ENCODE data around the gene LMX1A. TPM values are rescaled to one million over a fixed set of nuclear protein-coding genes. Genes with fewer than 3 reads are reported as not detected.

Gene LMX1A
- total and polyA plus RNA-seq, 12 donors: 0.08 TPM; not detected in 11

DNA sequence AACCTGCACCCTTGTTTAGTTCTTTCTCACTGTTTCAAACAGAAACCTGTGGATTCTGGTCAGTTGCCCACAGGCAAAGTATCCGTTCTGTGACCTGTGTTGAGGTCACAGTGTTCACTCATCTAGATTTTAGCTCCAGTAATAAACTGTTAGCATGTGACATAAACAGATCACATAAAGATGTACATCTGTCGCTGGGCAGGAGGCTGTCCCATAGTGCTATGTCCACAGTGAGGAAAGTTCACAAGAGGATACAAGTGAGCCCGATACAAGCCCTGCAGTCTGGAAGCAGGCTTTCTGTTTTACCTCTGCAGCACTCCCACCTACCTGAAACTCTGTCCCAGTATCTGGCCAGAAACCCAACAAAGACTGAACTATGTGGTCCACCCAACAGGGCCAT, 28.4 kb downstream of the LMX1A start:
- no peak overlapping the region for H3K4me3 ChIP-seq
- 68 to 77% (median 70%) methylated on average over 3 of the region's 3 CpGs for WGBS, 4 donors
- no peak for DNase-seq
- no peak overlapping the region for H3K27ac ChIP-seq
- no peaks in the 10 kb centered on the region for H3K27me3 ChIP-seq
- H3K36me3 ChIP-seq (replicated peaks in 1 of 2): no peaks in the 10 kb centered on the region
- no peaks in the 10 kb centered on the region for H3K9me3 ChIP-seq (replicated peaks in 1 of 3)
- H3K4me1 ChIP-seq (replicated peaks in 1 of 2): no peaks in the 10 kb centered on the region
- intact Hi-C loops (cut with DNase I): no loop called here
- no peak for TF ChIP-seq POLR2A (IDR thresholded peaks at IDR 0.05)
- TF ChIP-seq CTCF (IDR thresholded peaks at IDR 0.05): no peak

GRCh38 chr1:165327538-165327937, 29.0 kb downstream of the LMX1A start:
- Histone ChIP-seq H3K36me3 (replicated peaks in 1 of 2) (no peaks in the 10 kb centered on the region), H3K4me1 (replicated peaks in 1 of 2) (no peaks in the 10 kb centered on the region), H3K27me3 (no peaks in the 10 kb centered on the region), H3K27ac (no peak overlapping the region), H3K9me3 (replicated peaks in 1 of 3) (no peaks in the 10 kb centered on the region), H3K4me3 (no peak overlapping the region)
- TF ChIP-seq POLR2A (IDR thresholded peaks at IDR 0.05) (no peak), CTCF (IDR thresholded peaks at IDR 0.05) (no peak)
- intact Hi-C loops (cut with DNase I): no loop called here
- no peak for DNase-seq
- WGBS, 4 donors: 70 to 93% (median 73%) methylated on average over 2 of the region's 2 CpGs; no CpG with 5 or more reads in 1 of the 4 donors

GRCh38 chr1:165325460-165326203, 30.9 kb downstream of the LMX1A start:
- WGBS, 4 donors: 41 to 53% (median 44%) methylated on average over 7 of the region's 7 CpGs
- Histone ChIP-seq H3K36me3 (replicated peaks in 1 of 2) (no peaks in the 10 kb centered on the region), H3K27ac (no peak overlapping the region), H3K4me3 (no peak overlapping the region), H3K9me3 (replicated peaks in 1 of 3) (no peaks in the 10 kb centered on the region), H3K4me1 (replicated peaks in 1 of 2) (no peaks in the 10 kb centered on the region), H3K27me3 (no peaks in the 10 kb centered on the region)
- intact Hi-C loops (cut with DNase I): no loop called here
- DNase-seq: no peak
- TF ChIP-seq POLR2A (IDR thresholded peaks at IDR 0.05): no peak
- TF ChIP-seq CTCF (IDR thresholded peaks at IDR 0.05): no peak

GRCh38 chr1:165324050-165324449, 32.5 kb downstream of the LMX1A start:
- Histone ChIP-seq H3K27me3 (no peaks in the 10 kb centered on the region), H3K4me1 (replicated peaks in 1 of 2) (no peaks in the 10 kb centered on the region), H3K36me3 (replicated peaks in 1 of 2) (no peaks in the 10 kb centered on the region), H3K9me3 (replicated peaks in 1 of 3) (no peaks in the 10 kb centered on the region), H3K4me3 (no peak overlapping the region), H3K27ac (no peak overlapping the region)
- whole genome bisulfite sequencing, 4 donors: 25 to 55% (median 46%) methylated on average over 3 to 5 of the region's 5 CpGs
- intact Hi-C loops (cut with DNase I): no loop called here
- DNase-seq: no peak
- TF ChIP-seq POLR2A (IDR thresholded peaks at IDR 0.05) (no peak), CTCF (IDR thresholded peaks at IDR 0.05) (no peak)

All from adrenal gland (tissue), 12 donors.